ENCODE results near the gene PNPLA7.
"Not testable (repeated sequence)": the region's sequence is repeated elsewhere in the genome, so short reads cannot be mapped to it uniquely, and the experiment has no call there.

PNPLA7 gene

DNA sequence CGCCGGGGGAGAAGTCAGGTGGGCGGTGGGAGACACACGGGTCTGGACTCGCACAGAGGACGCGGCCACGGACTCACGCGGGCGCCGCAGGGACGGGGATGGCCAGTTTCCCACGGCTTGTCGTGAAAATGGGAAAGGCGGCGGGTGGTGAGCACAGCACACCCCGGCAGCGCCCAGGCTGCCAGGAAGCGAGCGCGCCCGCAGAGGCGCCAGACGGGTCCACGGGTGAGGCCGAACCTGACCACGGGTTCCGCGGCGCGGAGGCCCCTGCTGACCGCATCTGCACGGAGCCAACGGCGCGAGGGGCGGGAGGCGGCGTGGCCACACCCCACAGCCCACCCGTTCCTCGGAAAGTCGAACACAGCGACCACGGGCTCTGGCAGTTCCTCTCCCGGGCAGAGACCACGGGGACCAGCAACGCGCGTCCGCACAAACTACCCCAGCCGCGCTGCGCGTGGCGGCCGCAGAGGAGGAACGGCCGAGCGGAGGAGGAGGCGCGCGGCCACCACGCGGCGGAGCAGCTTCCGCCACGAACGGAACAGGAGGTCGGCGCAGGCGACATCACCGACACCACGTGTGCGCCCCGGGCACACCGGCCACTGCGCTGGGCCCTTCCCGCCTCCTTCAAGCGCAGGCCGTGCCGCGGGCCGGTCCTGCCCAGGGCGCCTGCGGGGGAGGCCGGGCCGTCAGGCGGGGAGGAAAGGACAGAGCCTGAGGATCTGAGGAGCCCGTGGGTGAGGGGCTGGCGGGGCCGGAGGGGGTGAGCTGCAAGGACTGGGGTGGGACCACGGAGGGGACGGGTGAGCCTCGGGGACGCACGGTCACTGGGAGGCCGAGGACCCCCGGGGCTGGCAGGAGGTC, 132.8 kb downstream of the PNPLA7 start:
- no peak for DNase-seq (ENCODE audit: low spot score)

DNA sequence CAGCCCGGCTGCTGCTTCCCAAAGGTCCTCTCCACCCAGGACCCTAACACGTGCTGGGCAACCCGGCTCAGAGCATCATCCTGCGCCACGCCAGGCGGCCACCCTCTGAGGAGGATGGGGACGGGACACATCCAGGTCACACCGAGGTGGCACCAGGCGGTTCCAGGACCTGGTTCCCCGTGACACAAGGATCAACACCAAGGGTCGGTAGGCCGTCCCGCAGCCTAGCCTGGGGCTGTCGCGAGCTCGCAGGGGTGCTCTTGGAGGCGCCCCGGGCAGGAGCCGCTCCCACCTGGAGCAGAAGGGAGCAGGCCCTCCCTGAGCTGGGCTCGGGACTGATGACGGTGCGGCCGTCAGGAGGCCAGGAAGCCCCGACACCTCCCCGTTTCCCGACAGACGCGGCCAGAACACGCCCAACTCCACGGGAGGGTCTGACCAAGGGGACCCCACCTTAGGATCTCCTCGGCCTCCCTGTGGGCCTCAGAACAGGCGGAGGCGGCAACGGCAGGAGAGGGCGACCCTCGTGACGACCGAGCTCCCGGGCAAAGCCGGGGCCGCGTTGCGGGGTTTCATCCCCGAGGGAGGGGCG, 133.5 kb downstream of the PNPLA7 start:
- DNase-seq (ENCODE audit: low spot score) = no peak

DNA sequence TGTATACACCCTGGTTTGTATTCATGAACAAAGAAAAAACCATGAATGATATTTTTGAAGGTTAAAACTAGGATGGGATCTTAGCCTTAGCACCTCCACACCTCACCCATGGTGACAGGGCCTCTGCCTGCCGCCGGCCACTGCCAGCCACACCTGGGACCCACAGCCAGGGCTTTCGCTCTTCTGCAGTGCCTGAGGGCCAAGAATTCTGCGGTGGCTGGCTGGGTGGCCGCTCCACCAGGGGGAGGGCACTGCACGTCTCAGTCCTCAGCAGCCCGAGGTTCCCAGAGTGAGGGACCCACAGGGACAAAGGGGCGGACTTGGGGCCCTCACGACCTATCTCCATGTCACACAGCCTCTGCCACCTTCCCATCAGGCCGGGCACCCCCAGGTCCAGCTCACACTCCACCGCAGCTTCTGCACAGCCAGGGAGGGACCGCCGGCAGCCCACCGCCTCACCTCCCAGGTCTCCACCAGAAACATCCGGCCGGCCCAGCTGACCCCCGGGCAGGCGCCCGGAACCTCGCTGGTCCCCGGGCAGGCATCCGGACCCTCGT, 134.1 kb downstream of the PNPLA7 start:
- no peak for DNase-seq (ENCODE audit: low spot score)

DNA sequence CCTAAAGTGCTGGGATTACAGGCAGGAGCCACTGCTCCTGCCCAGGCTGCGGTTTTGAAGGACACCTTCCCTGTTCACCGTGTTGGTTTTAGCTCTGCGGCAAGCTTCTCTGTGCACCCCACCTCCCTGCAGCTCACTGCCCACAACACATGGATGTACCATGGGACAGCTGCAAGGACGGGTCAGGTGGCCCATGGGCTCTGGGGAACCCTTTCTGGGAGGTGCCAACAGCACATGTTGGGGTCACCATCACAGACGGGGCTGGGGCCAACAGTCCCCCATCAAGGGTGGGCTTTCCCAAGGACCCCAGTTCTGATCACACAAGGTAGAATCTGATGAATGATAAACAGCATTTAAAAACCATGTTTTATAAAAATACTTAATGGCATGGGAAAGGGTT, 134.8 kb downstream of the PNPLA7 start:
- DNase-seq (ENCODE audit: low spot score) = no peak

DNA sequence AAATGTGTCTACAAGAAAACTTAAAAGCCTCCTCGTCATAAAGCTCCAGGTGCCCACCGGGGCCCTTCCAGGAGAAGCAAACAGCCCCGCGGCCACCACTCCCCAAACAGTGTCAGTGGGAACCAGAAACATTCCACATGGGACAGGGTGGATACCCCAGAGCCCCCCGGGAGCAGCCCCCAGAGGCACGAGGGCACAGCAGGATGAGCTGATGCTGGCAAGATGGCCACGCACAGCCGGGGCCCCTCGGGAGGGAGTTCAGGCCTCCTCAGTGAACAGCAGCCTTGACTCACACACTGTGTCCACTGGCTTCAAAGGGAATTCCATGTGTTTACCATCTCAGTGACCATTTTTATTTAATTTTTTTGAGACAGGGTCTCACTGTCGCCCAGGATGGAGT, 137.8 kb downstream of the PNPLA7 start:
- DNase-seq (ENCODE audit: low spot score) = no peak

DNA sequence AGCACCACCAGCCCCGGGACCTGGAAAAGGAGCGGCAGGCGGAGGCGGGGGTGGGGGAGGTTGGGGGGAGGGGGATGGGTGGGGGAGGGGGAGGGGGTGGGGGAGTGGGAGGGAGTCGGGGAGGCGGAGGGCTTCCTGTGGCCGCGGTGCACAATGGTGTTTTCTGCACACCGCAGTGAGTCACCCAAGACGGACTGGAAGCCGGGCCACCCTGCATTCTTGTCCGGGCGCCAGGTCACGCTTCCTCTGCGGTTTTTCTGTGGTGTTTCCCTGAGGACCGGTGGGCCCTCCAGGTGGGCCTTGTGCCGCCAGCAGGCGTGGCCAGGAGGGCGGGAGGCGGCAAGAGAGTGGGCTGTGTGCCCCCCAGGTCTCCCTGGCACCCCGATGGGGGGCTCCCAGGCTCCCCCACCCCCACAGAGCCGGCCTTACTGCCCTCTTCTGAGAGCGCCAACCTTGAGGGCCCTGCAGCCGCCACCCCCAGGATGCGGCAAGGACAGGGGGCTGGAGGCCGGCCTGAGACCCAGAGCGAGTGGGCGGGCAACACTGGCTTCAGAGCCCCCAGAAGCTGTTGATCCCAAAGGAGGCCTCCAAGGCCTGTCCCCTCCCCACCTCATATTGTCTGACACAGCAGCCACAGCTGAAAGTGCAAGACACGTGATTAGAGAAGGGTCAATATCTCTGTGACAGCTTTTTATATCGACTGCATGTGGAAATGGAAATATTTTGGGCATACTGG, 138.4 kb downstream of the PNPLA7 start:
- DNase-seq (ENCODE audit: low spot score) = peak; percentile 78

DNA sequence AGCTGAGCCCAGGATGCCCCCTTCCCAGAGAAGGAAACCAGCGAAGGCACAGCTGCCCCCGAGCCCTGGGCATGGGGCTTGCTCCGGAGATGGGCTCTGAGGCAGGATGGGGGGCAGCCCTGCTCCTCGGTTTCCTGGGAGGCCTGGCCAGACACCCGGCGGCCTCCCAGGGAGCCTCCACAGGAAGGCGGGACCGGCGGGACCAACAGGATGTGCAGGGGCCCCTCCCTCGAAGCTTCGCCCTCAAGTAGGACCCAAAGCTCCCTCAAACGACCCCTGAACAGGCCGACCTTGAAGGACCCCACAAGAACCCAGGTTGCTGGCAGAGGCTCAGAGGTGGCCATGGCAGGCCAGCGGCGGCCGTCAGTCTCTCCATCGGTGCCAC, 138.9 kb downstream of the PNPLA7 start:
- no peak for DNase-seq (ENCODE audit: low spot score)

DNA sequence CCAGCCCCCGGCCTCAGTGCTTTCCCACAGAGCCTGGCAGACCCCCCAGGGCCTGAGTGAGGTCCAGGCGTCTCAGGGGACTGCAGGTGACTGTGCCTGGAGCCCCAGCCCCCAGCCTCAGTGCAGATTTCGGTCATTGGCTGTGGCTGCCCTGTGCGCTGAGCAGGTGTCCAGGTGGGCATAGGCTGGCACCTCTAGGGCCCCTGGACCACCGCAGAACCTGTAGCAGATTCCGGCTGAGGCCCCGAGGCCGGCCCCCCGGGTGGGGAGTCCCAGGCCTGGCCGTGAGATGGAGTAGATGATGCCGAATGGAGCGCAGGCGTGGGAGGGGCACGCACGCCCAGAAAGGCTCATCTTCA, 139.3 kb downstream of the PNPLA7 start:
- no peak for DNase-seq (ENCODE audit: low spot score)

DNA sequence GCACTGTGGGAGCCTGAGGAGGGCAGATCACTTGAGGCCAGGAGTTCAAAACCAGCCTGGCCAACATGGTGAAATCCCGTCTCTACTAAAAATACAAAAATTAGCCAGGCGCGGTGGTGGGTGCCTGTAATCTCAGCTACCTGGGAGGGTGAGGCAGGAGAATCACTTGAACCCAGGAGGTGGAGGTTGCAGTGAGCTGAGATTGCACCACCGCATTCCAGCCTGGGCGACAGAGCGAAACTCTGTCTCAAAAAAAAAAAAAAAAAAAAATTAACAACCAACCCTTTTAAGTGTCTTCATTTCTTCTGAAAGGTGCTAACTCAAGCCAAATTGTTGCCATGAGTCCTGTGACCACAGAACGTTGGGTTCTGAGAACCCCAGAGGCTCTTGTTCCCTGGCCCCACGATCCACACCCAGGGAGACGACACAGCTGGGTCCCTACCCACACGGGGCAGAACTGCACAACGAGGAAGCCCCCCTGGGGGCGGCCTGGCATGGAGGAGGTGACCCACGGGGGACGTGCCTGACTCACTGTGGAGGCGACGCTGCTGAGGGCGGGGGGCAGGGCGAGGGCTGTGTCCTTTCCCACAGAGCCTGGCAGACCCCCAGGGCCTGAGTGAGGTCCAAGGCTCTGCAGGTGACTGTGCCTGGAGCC, 139.8 kb downstream of the PNPLA7 start:
- not testable (repeated sequence) for DNase-seq (ENCODE audit: low spot score)

Measured in AG08395 (cell line).